CD8-positive, alpha-beta memory T cell (primary cell): Measurements from ENCODE around the gene SERPINB5. TPM values are rescaled to one million over a fixed set of nuclear protein-coding genes. Genes with fewer than 3 reads are reported as not detected.
A peak's percentile ranks its signal among the peaks of the same experiment; 100 is the strongest.

Experiments used
- CTCF ChIA-PET: fragments of 350-600 bp; sonication (Branson Sonifier 250); formaldehyde crosslinking; loops from one replicate; lab custom pipeline; 2021; ENCODE audit warnings: antibody characterized with exemption; lab: Charles Lee
- POLR2A ChIA-PET: fragments of 350-600 bp; sonication (Branson Sonifier 250); formaldehyde crosslinking; loops from one replicate; lab custom pipeline; 2021; ENCODE audit warnings: antibody characterized with exemption; lab: Charles Lee
- DNase-seq, 5 donors: peaks; one replicate each; pipeline versions ENCODE4 v3.0.0 to v3.0.0-alpha.2; 2020 to 2022; ENCODE audit warnings: mixed read lengths in 1 of 5
- H3K27ac ChIP-seq: one replicate; pipeline ENCODE4 v1.7.0; 2013; ENCODE audit warnings: low read depth, mild to moderate bottlenecking, low read length, moderate library complexity
- H3K27me3 ChIP-seq: 2 replicates; pipeline ENCODE4 v1.7.0; 2013; ENCODE audit warnings: low read length, mild to moderate bottlenecking; ENCODE audit not compliant: insufficient read depth, poor library complexity, severe bottlenecking
- H3K36me3 ChIP-seq: 2 replicates; pipeline ENCODE4 v1.7.0; 2013; ENCODE audit warnings: mild to moderate bottlenecking, low read length, moderate library complexity; ENCODE audit not compliant: insufficient read depth
- H3K4me1 ChIP-seq: 2 replicates; pipeline ENCODE4 v1.7.0; 2013; ENCODE audit warnings: mild to moderate bottlenecking, low read length, moderate library complexity; ENCODE audit not compliant: insufficient read depth
- H3K4me3 ChIP-seq: 2 replicates; pipeline ENCODE4 v1.7.0; 2013; ENCODE audit warnings: mild to moderate bottlenecking, low read length
- H3K9me3 ChIP-seq: 2 replicates; pipeline ENCODE4 v1.7.0; 2013; ENCODE audit warnings: mild to moderate bottlenecking, low read length
- H3K27ac Mint-ChIP-seq, 8 donors: one replicate each; pipeline ENCODE4 v1.8.0; 2020 to 2021; ENCODE audit warnings: mixed read lengths in 8 of 8, mild to moderate bottlenecking in 6 of 8, inconsistent platforms in 3 of 8, moderate library complexity in 3 of 8
- H3K27me3 Mint-ChIP-seq, 2 donors: one replicate each; pipeline ENCODE4 v1.8.0; 2020 to 2021; ENCODE audit warnings: mixed read lengths in 2 of 2, mild to moderate bottlenecking in 1 of 2, moderate library complexity in 1 of 2
- H3K36me3 Mint-ChIP-seq, 3 donors: one replicate each; pipeline ENCODE4 v1.8.0; 2020 to 2021; ENCODE audit warnings: mixed read lengths in 3 of 3, inconsistent platforms in 1 of 3, mild to moderate bottlenecking in 1 of 3
- H3K4me1 Mint-ChIP-seq, 3 donors: one replicate each; pipeline ENCODE4 v1.8.0; 2020 to 2021; ENCODE audit warnings: mixed read lengths in 3 of 3, inconsistent platforms in 1 of 3, mild to moderate bottlenecking in 1 of 3
- H3K4me3 Mint-ChIP-seq, 7 donors: one replicate each; pipeline ENCODE4 v1.8.0; 2020 to 2021; ENCODE audit warnings: mixed read lengths in 7 of 7, mild to moderate bottlenecking in 6 of 7, moderate library complexity in 4 of 7, inconsistent platforms in 2 of 7
- H3K9me3 Mint-ChIP-seq, 5 donors: one replicate each; pipeline ENCODE4 v1.8.0; 2020 to 2022; ENCODE audit warnings: mixed read lengths in 5 of 5, mild to moderate bottlenecking in 3 of 5, moderate library complexity in 2 of 5, inconsistent platforms in 1 of 5
- polyA plus RNA-seq: library from polyadenylated mRNA; unstranded; fragments of 300-500 nt; fragmentation: Illumina TruSeq; gene quantifications from one replicate; pipeline ENCODE4 v1.2.3, GENCODE V29; 2021
- total RNA-seq, 2 experiments: library from RNA; stranded (reverse); gene quantifications; one replicate each; pipeline ENCODE4 v1.2.3, GENCODE V29; 2021

The SERPINB5 gene
- total and polyA plus RNA-seq, 3 experiments from 2014 or later = not detected

GRCh38 chr18:63440881-63441280, 35.9 kb upstream of the SERPINB5 start:
- ChIA-PET POLR2A (no interaction called here), CTCF (interaction anchor here (1.0 to 8.3 kb wide), 4 partner anchors 8 to 423 kb away, joined by 3 to 59 read pairs (median 23); partner anchors contain the start of gene BCL2)
- Histone ChIP-seq H3K36me3 (no peaks in the 10 kb centered on the region), H3K4me1 (no peaks in the 10 kb centered on the region), H3K4me3 (no peak overlapping the region), H3K27ac (no peak overlapping the region), H3K27me3 (no peaks in the 10 kb centered on the region), H3K9me3 (no peaks in the 10 kb centered on the region)
- H3K27ac Mint-ChIP-seq = no peak overlapping the region
- peaks cover 0 to 3% (median 0%) of the 10 kb centered on the region in 3 donors for H3K4me1 Mint-ChIP-seq
- peaks cover 2 to 10% of the 10 kb centered on the region in 2 donors for H3K27me3 Mint-ChIP-seq
- no peaks in the 10 kb centered on the region for H3K36me3 Mint-ChIP-seq
- DNase-seq = no peak
- H3K4me3 Mint-ChIP-seq = no peak overlapping the region
- no peaks in the 10 kb centered on the region for H3K9me3 Mint-ChIP-seq

- H3K4me1 Mint-ChIP-seq = peaks cover 0 to 3% (median 0%) of the 10 kb centered on the region in 3 donors
- ChIA-PET CTCF (no interaction called here), POLR2A (no interaction called here)
These were observed 32.9 kb upstream of the SERPINB5 start for GRCh38 chr18:63443829-63444228.

GRCh38 chr18:63444580-63444979, 32.2 kb upstream of the SERPINB5 start:
- no peaks in the 10 kb centered on the region for H3K36me3 ChIP-seq
- H3K9me3 Mint-ChIP-seq = no peaks in the 10 kb centered on the region
- H3K9me3 ChIP-seq = no peaks in the 10 kb centered on the region
- ChIA-PET CTCF (no interaction called here), POLR2A (no interaction called here)
- no peaks in the 10 kb centered on the region for H3K4me1 ChIP-seq
- no peak overlapping the region for H3K27ac ChIP-seq
- H3K4me3 Mint-ChIP-seq = no peak overlapping the region
- no peaks in the 10 kb centered on the region for H3K27me3 Mint-ChIP-seq
- H3K27me3 ChIP-seq = no peaks in the 10 kb centered on the region
- no peaks in the 10 kb centered on the region for H3K4me1 Mint-ChIP-seq
- DNase-seq = no peak
- H3K27ac Mint-ChIP-seq = no peak overlapping the region
- no peak overlapping the region for H3K4me3 ChIP-seq
- H3K36me3 Mint-ChIP-seq = no peaks in the 10 kb centered on the region

More at GRCh38 chr18:63443829-63444228, 32.9 kb upstream of the SERPINB5 start:
- Histone ChIP-seq H3K4me1 (no peaks in the 10 kb centered on the region), H3K4me3 (no peak overlapping the region), H3K9me3 (no peaks in the 10 kb centered on the region), H3K27me3 (no peaks in the 10 kb centered on the region), H3K36me3 (no peaks in the 10 kb centered on the region), H3K27ac (no peak overlapping the region)
- Mint-ChIP-seq H3K4me3 (no peak overlapping the region), H3K9me3 (no peaks in the 10 kb centered on the region), H3K27me3 (peaks cover 0 to 3% of the 10 kb centered on the region in 2 donors), H3K36me3 (no peaks in the 10 kb centered on the region), H3K27ac (no peak overlapping the region)
- no peak for DNase-seq

- no peaks in the 10 kb centered on the region for H3K9me3 Mint-ChIP-seq
These were observed 31.7 kb upstream of the SERPINB5 start for GRCh38 chr18:63445037-63445436.

GRCh38 chr18:63446266-63446665, 30.5 kb upstream of the SERPINB5 start:
- POLR2A ChIA-PET = no interaction called here
- Mint-ChIP-seq H3K9me3 (no peaks in the 10 kb centered on the region), H3K36me3 (no peaks in the 10 kb centered on the region), H3K4me3 (no peak overlapping the region), H3K27ac (no peak overlapping the region), H3K27me3 (no peaks in the 10 kb centered on the region), H3K4me1 (no peaks in the 10 kb centered on the region)
- Histone ChIP-seq H3K9me3 (no peaks in the 10 kb centered on the region), H3K27ac (no peak overlapping the region), H3K4me1 (no peaks in the 10 kb centered on the region), H3K36me3 (no peaks in the 10 kb centered on the region), H3K4me3 (no peak overlapping the region), H3K27me3 (no peaks in the 10 kb centered on the region)
- no peak for DNase-seq
- CTCF ChIA-PET = interaction anchor here (0.5 to 1.3 kb wide), 3 partner anchors 9 to 719 kb away, joined by 3 to 4 read pairs (median 3); no protein-coding TSS in a partner anchor

More at GRCh38 chr18:63445037-63445436, 31.7 kb upstream of the SERPINB5 start:
- Histone ChIP-seq H3K36me3 (no peaks in the 10 kb centered on the region), H3K27ac (no peak overlapping the region), H3K4me3 (no peak overlapping the region), H3K27me3 (no peaks in the 10 kb centered on the region), H3K4me1 (no peaks in the 10 kb centered on the region), H3K9me3 (no peaks in the 10 kb centered on the region)
- H3K27ac Mint-ChIP-seq = no peak overlapping the region
- no peak for DNase-seq
- no peaks in the 10 kb centered on the region for H3K27me3 Mint-ChIP-seq
- no peaks in the 10 kb centered on the region for H3K4me1 Mint-ChIP-seq
- ChIA-PET POLR2A (no interaction called here), CTCF (no interaction called here)
- H3K4me3 Mint-ChIP-seq = no peak overlapping the region
- H3K36me3 Mint-ChIP-seq = no peaks in the 10 kb centered on the region

GRCh38 chr18:63447066-63447465, 29.7 kb upstream of the SERPINB5 start:
- no peaks in the 10 kb centered on the region for H3K36me3 Mint-ChIP-seq
- H3K9me3 Mint-ChIP-seq = no peaks in the 10 kb centered on the region
- H3K9me3 ChIP-seq = no peaks in the 10 kb centered on the region
- DNase-seq = no peak
- H3K27me3 Mint-ChIP-seq = no peaks in the 10 kb centered on the region
- H3K27ac Mint-ChIP-seq = peak overlapping the region in 1 of 8 donors; percentile 33
- no peaks in the 10 kb centered on the region for H3K4me1 ChIP-seq
- H3K4me3 ChIP-seq = no peak overlapping the region
- ChIA-PET POLR2A (no interaction called here), CTCF (interaction anchor here (1.0 kb wide), 1 partner anchor 9 kb away, joined by 3 read pairs; no protein-coding TSS in a partner anchor)
- H3K27ac ChIP-seq = no peak overlapping the region
- no peaks in the 10 kb centered on the region for H3K27me3 ChIP-seq
- H3K36me3 ChIP-seq = no peaks in the 10 kb centered on the region
- H3K4me3 Mint-ChIP-seq = no peak overlapping the region
- H3K4me1 Mint-ChIP-seq = no peaks in the 10 kb centered on the region

GRCh38 chr18:63449426-63449825, 27.3 kb upstream of the SERPINB5 start:
- no peak overlapping the region for H3K4me3 ChIP-seq
- H3K36me3 ChIP-seq = no peaks in the 10 kb centered on the region
- Mint-ChIP-seq H3K4me3 (no peak overlapping the region), H3K36me3 (no peaks in the 10 kb centered on the region), H3K27ac (peak overlapping the region in 1 of 8 donors; percentile 26), H3K27me3 (no peaks in the 10 kb centered on the region), H3K4me1 (no peaks in the 10 kb centered on the region), H3K9me3 (no peaks in the 10 kb centered on the region)
- H3K27ac ChIP-seq = no peak overlapping the region
- ChIA-PET POLR2A (no interaction called here), CTCF (no interaction called here)
- H3K4me1 ChIP-seq = no peaks in the 10 kb centered on the region
- no peaks in the 10 kb centered on the region for H3K9me3 ChIP-seq
- H3K27me3 ChIP-seq = no peaks in the 10 kb centered on the region
- DNase-seq = no peak

GRCh38 chr18:63451799-63452660, 24.7 kb upstream of the SERPINB5 start:
- Histone ChIP-seq H3K4me1 (no peaks in the 10 kb centered on the region), H3K4me3 (no peak overlapping the region), H3K27me3 (no peaks in the 10 kb centered on the region), H3K27ac (no peak overlapping the region), H3K9me3 (no peaks in the 10 kb centered on the region), H3K36me3 (no peaks in the 10 kb centered on the region)
- peak overlapping the region in 1 of 8 donors; percentile 51 for H3K27ac Mint-ChIP-seq
- H3K36me3 Mint-ChIP-seq = no peaks in the 10 kb centered on the region
- POLR2A ChIA-PET = no interaction called here
- DNase-seq = no peak
- H3K9me3 Mint-ChIP-seq = no peaks in the 10 kb centered on the region
- no peaks in the 10 kb centered on the region for H3K4me1 Mint-ChIP-seq
- peaks cover 0 to under 1% of the 10 kb centered on the region in 2 donors for H3K27me3 Mint-ChIP-seq
- CTCF ChIA-PET = no interaction called here
- H3K4me3 Mint-ChIP-seq = no peak overlapping the region
